H1 (cell line): ENCODE measurements around the gene CEND1. TPM values are rescaled to one million over a fixed set of nuclear protein-coding genes. Genes with fewer than 3 reads are reported as not detected.

ENCODE experiments used
- CTCF ChIA-PET: fragments of 300-600 bp; sonication (Branson Sonifier 250); formaldehyde crosslinking; loops from one replicate; lab custom pipeline; 2021; ENCODE audit not compliant: partially characterized antibody; lab: Charles Lee
- POLR2A ChIA-PET: fragments of 300-600 bp; sonication (Branson Sonifier 250); formaldehyde crosslinking; loops from one replicate; lab custom pipeline; 2021; ENCODE audit warnings: inconsistent platforms; ENCODE audit not compliant: partially characterized antibody; lab: Charles Lee
- DNase-seq, 2 experiments: peaks; one replicate each; pipeline versions ENCODE4 v3.0.0 to v3.0.0-alpha.2; 2010 to 2022; ENCODE audit warnings: low spot score in 2 of 2, low read depth in 1 of 2, mixed read lengths in 1 of 2
- FAIRE-seq: peaks from 2 replicates; lab custom pipeline; 2011; peaks lifted over from hg19 to GRCh38; lab: Jason Lieb, UNC
- H2AFZ ChIP-seq: 2 replicates; pipeline ENCODE4 v1.8.1; 2012; ENCODE audit warnings: low read length, inconsistent platforms
- H2AK5ac ChIP-seq: 2 replicates; pipeline ENCODE4 v1.6.1; 2013; ENCODE audit warnings: low read depth, low read length
- H2BK120ac ChIP-seq: replicated peaks from 2 replicates; pipeline ENCODE3; 2013; ENCODE audit warnings: low read depth, low read length, inconsistent platforms
- H2BK12ac ChIP-seq: 2 replicates; pipeline ENCODE4 v1.6.1; 2013; ENCODE audit warnings: low read depth, low read length
- H2BK15ac ChIP-seq: 2 replicates; pipeline ENCODE4 v1.6.1; 2013; ENCODE audit warnings: low read length
- H2BK20ac ChIP-seq: 2 replicates; pipeline ENCODE4 v1.6.1; 2013; ENCODE audit warnings: low read length
- H2BK5ac ChIP-seq: 2 replicates; pipeline ENCODE4 v1.6.1; 2013; ENCODE audit warnings: low read depth, low read length
- H3K14ac ChIP-seq: 2 replicates; pipeline ENCODE4 v1.6.1; 2013; ENCODE audit warnings: inconsistent platforms; ENCODE audit not compliant: insufficient read length
- H3K18ac ChIP-seq: 2 replicates; pipeline ENCODE4 v1.6.1; 2013; ENCODE audit warnings: low read length; ENCODE audit errors: extremely low read depth
- H3K23ac ChIP-seq: 2 replicates; pipeline ENCODE4 v1.6.1; 2013; ENCODE audit warnings: inconsistent platforms; ENCODE audit not compliant: insufficient read length
- H3K23me2 ChIP-seq: 2 replicates; pipeline ENCODE4 v1.6.1; 2013; ENCODE audit warnings: low read depth, low read length
- H3K27ac ChIP-seq: 2 replicates; pipeline ENCODE4 v1.6.1; 2011; ENCODE audit warnings: low read depth, low read length, inconsistent platforms
- H3K27me3 ChIP-seq, 4 experiments: replicated peaks in 1 of 4; 1 replicate in 1 of 4; 2 replicates in 3 of 4; pipeline versions ENCODE4 v1.6.1 to v1.8.1; 2011 to 2013; ENCODE audit warnings: low read length in 3 of 4, mild to moderate bottlenecking in 3 of 4, inconsistent platforms in 2 of 4, mixed read lengths in 2 of 4, moderate library complexity in 1 of 4; ENCODE audit not compliant: control insufficient read depth in 3 of 4, insufficient read depth in 3 of 4; ENCODE audit errors: extremely low read depth in 1 of 4
- H3K36me3 ChIP-seq, 4 experiments: 2 replicates each; pipeline versions ENCODE4 v1.6.1 to v1.8.1; 2011 to 2013; ENCODE audit warnings: mild to moderate bottlenecking in 4 of 4, low read length in 3 of 4, moderate library complexity in 2 of 4, control low read depth in 1 of 4, inconsistent platforms in 1 of 4; ENCODE audit not compliant: insufficient read depth in 4 of 4, control insufficient read depth in 2 of 4
- H3K4ac ChIP-seq: replicated peaks from 2 replicates; pipeline ENCODE3; 2013; ENCODE audit warnings: low read length, low read depth, mixed read lengths, inconsistent platforms; ENCODE audit not compliant: insufficient read length
- H3K4me1 ChIP-seq, 4 experiments: replicated peaks in 1 of 4; 1 replicate in 1 of 4; 2 replicates in 3 of 4; pipeline versions ENCODE4 v1.6.1 to v1.8.1; 2011 to 2013; ENCODE audit warnings: low read length in 3 of 4, inconsistent platforms in 2 of 4, mixed read lengths in 1 of 4; ENCODE audit not compliant: insufficient read depth in 4 of 4, control insufficient read depth in 3 of 4
- H3K4me2 ChIP-seq, 2 experiments: 2 replicates each; pipeline versions ENCODE4 v1.6.1 to v1.8.1; 2011 to 2013; ENCODE audit warnings: low read depth in 2 of 2, low read length in 2 of 2, control low read depth in 1 of 2, inconsistent platforms in 1 of 2, mild to moderate bottlenecking in 1 of 2; ENCODE audit not compliant: insufficient read depth in 1 of 2
- H3K4me3 ChIP-seq, 4 experiments: fragments of 200-600, 300-600 bp in 1 of 4; sonication (generic), shearing (Covaris generic), sonication (Bioruptor Twin) in 1 of 4; 2 replicates each; pipeline versions ENCODE4 v1.5.1 to v1.8.1; 2011 to 2016; ENCODE audit warnings: low read length in 4 of 4, low read depth in 3 of 4, control low read depth in 2 of 4, inconsistent platforms in 2 of 4, mild to moderate bottlenecking in 2 of 4, mixed read lengths in 1 of 4, moderate library complexity in 1 of 4; ENCODE audit not compliant: insufficient read depth in 2 of 4; ENCODE audit errors: extremely low read depth in 1 of 4
- H3K56ac ChIP-seq: replicated peaks from 2 replicates; pipeline ENCODE3; 2013; ENCODE audit warnings: low read depth, mild to moderate bottlenecking, mixed read lengths, low read length, inconsistent platforms; ENCODE audit not compliant: insufficient read length
- H3K79me1 ChIP-seq: 2 replicates; pipeline ENCODE4 v1.6.1; 2013; ENCODE audit warnings: low read depth, low read length, control low read depth
- H3K79me2 ChIP-seq, 2 experiments: 2 replicates each; pipeline versions ENCODE4 v1.6.1 to v1.8.1; 2012 to 2013; ENCODE audit warnings: low read length in 2 of 2, mild to moderate bottlenecking in 2 of 2, inconsistent platforms in 1 of 2; ENCODE audit not compliant: insufficient read depth in 2 of 2, control insufficient read depth in 1 of 2
- H3K9ac ChIP-seq, 4 experiments: replicated peaks in 1 of 4; 1 replicate in 1 of 4; 2 replicates in 3 of 4; pipeline versions ENCODE4 v1.6.1 to v1.8.1; 2011 to 2013; ENCODE audit warnings: low read depth in 3 of 4, low read length in 3 of 4, control low read depth in 2 of 4, mild to moderate bottlenecking in 2 of 4, moderate library complexity in 2 of 4, inconsistent platforms in 1 of 4; ENCODE audit errors: extremely low read depth in 1 of 4
- H3K9me3 ChIP-seq, 2 experiments: 2 replicates each; pipeline versions ENCODE4 v1.6.1 to v1.8.1; 2012 to 2013; ENCODE audit warnings: mild to moderate bottlenecking in 2 of 2, moderate library complexity in 2 of 2, control low read depth in 1 of 2, inconsistent platforms in 1 of 2, low read depth in 1 of 2, low read length in 1 of 2, mixed read lengths in 1 of 2; ENCODE audit not compliant: insufficient read depth in 2 of 2
- H4K20me1 ChIP-seq, 2 experiments: replicated peaks in 1 of 2; 2 replicates each; pipeline versions ENCODE3 to v1.8.1; 2011 to 2013; ENCODE audit warnings: inconsistent platforms in 2 of 2, low read length in 2 of 2, mild to moderate bottlenecking in 1 of 2; ENCODE audit not compliant: insufficient read depth in 2 of 2, control insufficient read depth in 1 of 2
- H4K5ac ChIP-seq: 2 replicates; pipeline ENCODE4 v1.6.1; 2013; ENCODE audit warnings: low read length, low read depth, mixed read lengths, inconsistent platforms; ENCODE audit not compliant: insufficient read length
- H4K8ac ChIP-seq: 2 replicates; pipeline ENCODE4 v1.8.0; 2013; ENCODE audit warnings: mild to moderate bottlenecking, moderate library complexity, low read length, inconsistent platforms; ENCODE audit not compliant: insufficient read depth; ENCODE audit errors: extremely low read depth
- H4K91ac ChIP-seq: replicated peaks from 2 replicates; pipeline ENCODE3; 2013; ENCODE audit warnings: low read length, mixed read lengths, inconsistent platforms; ENCODE audit not compliant: insufficient read length
- CHD2 ChIP-seq: IDR thresholded peaks from 2 replicates; pipeline ENCODE4 v1.6.1; 2012; ENCODE audit warnings: low read length, improper control_type of control experiment
- CTBP2 ChIP-seq: IDR thresholded peaks from 2 replicates; pipeline ENCODE4 v1.7.0; 2011; ENCODE audit warnings: borderline replicate concordance, mild to moderate bottlenecking, moderate library complexity, mixed read lengths, low read length; ENCODE audit not compliant: insufficient read depth, insufficient read length
- EGR1 ChIP-seq: IDR thresholded peaks from 2 replicates; pipeline ENCODE4 v1.6.1; 2011; ENCODE audit warnings: low read depth, low read length, borderline replicate concordance
- FOSL1 ChIP-seq: IDR thresholded peaks from 2 replicates; pipeline ENCODE4 v1.6.1; 2011; ENCODE audit warnings: mild to moderate bottlenecking, low read depth, low read length, moderate library complexity; ENCODE audit not compliant: insufficient read depth
- MAX ChIP-seq: IDR thresholded peaks from 2 replicates; pipeline ENCODE4 v1.6.1; 2012; ENCODE audit warnings: inconsistent platforms
- NANOG ChIP-seq: IDR thresholded peaks from 2 replicates; pipeline ENCODE4 v1.6.1; 2011; ENCODE audit warnings: low read length, low read depth, mild to moderate bottlenecking, inconsistent platforms; ENCODE audit not compliant: insufficient read depth, poor library complexity, severe bottlenecking
- SIX5 ChIP-seq: IDR thresholded peaks from 2 replicates; pipeline ENCODE4 v1.6.1; 2011; ENCODE audit warnings: mild to moderate bottlenecking, low read depth, low read length
- SRF ChIP-seq: IDR thresholded peaks from 2 replicates; pipeline ENCODE4 v1.6.1; 2011; ENCODE audit warnings: mild to moderate bottlenecking, low read depth, low read length, moderate library complexity
- TBP ChIP-seq: IDR thresholded peaks from 2 replicates; pipeline ENCODE4 v1.6.1; 2011; ENCODE audit warnings: low read depth, low read length, improper control_type of control experiment
- WGBS, 2 experiments: shearing (Covaris generic) in 1 of 2; methylation state at CpG; one replicate each; pipeline versions ENCODE4 v1.1.6 to v1.1.7; 2013 to 2015; ENCODE audit warnings: low lambda C conversion rate in 2 of 2, mixed read lengths in 2 of 2, inconsistent platforms in 1 of 2, low coverage in 1 of 2, missing lambda C conversion rate in 1 of 2; ENCODE audit not compliant: insufficient replicate concordance in 2 of 2, insufficient coverage in 1 of 2, insufficient read length in 1 of 2; ENCODE audit errors: extremely low coverage in 1 of 2, missing lambda C conversion rate in 1 of 2; 5-methylcytosine and 5-hydroxymethylcytosine counted together
- polyA plus RNA-seq, 7 experiments: library from polyadenylated mRNA; depleted of rRNA in 3 of 7; stranded (reverse) in 5 of 7; unstranded in 2 of 7; fragments of >200 nt in 5 of 7; fragments of 200-250 nt in 2 of 7; gene quantifications; 1 replicate in 5 of 7; 2 replicates in 1 of 7; 4 replicates in 1 of 7; pipeline versions ENCODE4 v1.2.1 to v1.2.3, GENCODE V29; 2011 to 2013; ENCODE audit warnings: missing spikeins in 2 of 7, mixed read lengths in 2 of 7
- total RNA-seq: library from RNA; stranded (reverse); fragmentation: NEBNext Ultra II Directional; extraction: Animal tissue kit (Norgen Biotek cat#: 25700); gene quantifications from 2 replicates; pipeline ENCODE4 v1.2.1, GENCODE V29; 2021

The CEND1 gene
- total and polyA plus RNA-seq, 2 of the 8 experiments (the other 6 are each of a cell fraction or from before 2014, with no cell fraction given) = 0.82 to 5.0 TPM

- Histone ChIP-seq H3K4ac (no peak overlapping the region), H4K5ac (peak overlapping the region; percentile 10), H4K8ac (no peak overlapping the region; the same call in 1 of the 2 replicates), H3K23me2 (no peaks in the 10 kb centered on the region; the same call in 1 of the 2 replicates), H3K14ac (no peak overlapping the region), H3K36me3 (peaks cover 0 to 12% (median 0%) of the 10 kb centered on the region in 4 experiments; a peak in 3 of 8 replicates), H3K18ac (no peak overlapping the region), H4K20me1 (peaks cover 2 to 13% of the 10 kb centered on the region in 2 experiments), H2BK120ac (no peak overlapping the region), H3K23ac (no peak overlapping the region), H2BK5ac (peak overlapping the region; percentile 78), H2BK20ac (no peak overlapping the region), H3K27ac (no peak overlapping the region), H3K4me3 (peak overlapping the region in 1 of 4 experiments; percentile 44; a peak in 2 of 8 replicates), H2AK5ac (no peak overlapping the region), H3K27me3 (no peaks in the 10 kb centered on the region), H2BK12ac (no peak overlapping the region), H4K91ac (no peak overlapping the region), H3K4me1 (peaks cover 0 to 25% (median 15%) of the 10 kb centered on the region in 4 experiments; a peak in 6 of 7 replicates), H3K56ac (no peak overlapping the region), H2BK15ac (peak overlapping the region; percentile 72; the same call in 1 of the 2 replicates), H3K9ac (no peak overlapping the region), H3K79me2 (no peaks in the 10 kb centered on the region; a peak in 1 of 4 replicates), H3K79me1 (peaks cover 3% of the 10 kb centered on the region; the same call in 1 of the 2 replicates), H3K9me3 (no peaks in the 10 kb centered on the region), H3K4me2 (peak overlapping the region; percentile 46 to 60), H2AFZ (no peak overlapping the region)
- 61% methylated on average over 18 of the region's 18 CpGs; no CpG with 5 or more reads in 1 of the 2 experiments for WGBS, 2 experiments
- ChIA-PET CTCF (interaction anchor here (0.7 to 1.2 kb wide), 6 partner anchors 14 to 67 kb away, joined by 3 read pairs; no protein-coding TSS in a partner anchor), POLR2A (interaction anchor here (0.7 to 53.0 kb wide), 14 partner anchors 8 to 250 kb away, joined by 3 to 1917 read pairs (median 4); partner anchors contain the start of genes CD151, CRACR2B, GATD1 and PIDD1)
- no peak for FAIRE-seq
- DNase-seq = peak in 1 of 2 experiments; percentile 85
- TF ChIP-seq SRF (no peak), CTBP2 (peak; percentile 61), NANOG (no peak), FOSL1 (peak; percentile 74; the same call in 1 of the 2 replicates), EGR1 (no peak), CHD2 (peak; percentile 19; the same call in 1 of the 2 replicates), SIX5 (no peak), MAX (peak; percentile 43), TBP (peak; percentile 11; the same call in 1 of the 2 replicates)
Measured at GRCh38 chr11:790721-791564, 1.1 kb upstream of the CEND1 start.
